Measurements from ENCODE around the gene RAB11FIP4.

Gene RAB11FIP4

DNA sequence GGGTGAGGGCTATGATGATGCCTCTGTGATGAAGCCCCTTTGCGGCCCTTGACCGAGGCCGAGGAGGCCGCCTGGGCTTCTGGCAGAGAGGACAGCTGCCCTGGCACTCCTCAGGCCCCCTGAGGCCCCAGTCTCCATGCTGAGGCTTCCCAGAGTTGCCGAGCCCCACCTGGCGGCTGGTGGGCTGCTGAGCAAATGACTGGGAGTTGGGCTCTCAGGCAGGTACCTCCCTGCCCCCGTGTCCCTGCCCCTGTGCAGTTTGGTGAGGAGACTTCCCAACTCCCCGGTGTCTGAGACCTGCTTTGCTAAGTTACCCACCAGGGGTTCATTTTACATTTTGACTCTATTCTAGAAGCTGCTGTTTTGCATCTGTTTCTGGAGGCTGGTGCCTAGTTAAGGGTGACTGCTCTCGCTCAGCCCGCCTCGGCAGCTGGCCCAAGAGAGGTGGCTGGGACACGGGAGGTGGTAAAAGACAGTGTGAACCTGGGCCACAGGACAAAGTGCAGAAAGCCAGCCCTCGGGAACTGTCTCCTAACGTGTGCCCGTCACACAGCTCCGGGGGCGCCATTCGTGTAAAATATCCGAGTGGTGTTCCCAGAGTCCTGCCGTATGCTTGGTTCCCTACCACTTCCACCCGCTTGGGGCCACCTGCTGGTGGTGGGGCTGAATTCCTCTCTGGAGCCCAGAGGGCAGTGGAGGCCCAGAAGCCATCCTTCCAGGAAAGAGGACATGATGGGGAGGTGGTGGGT is 134.5 kb downstream of the RAB11FIP4 start:
- DNase-seq (ENCODE audit: low read depth): no peak
- peak; percentile 47 for TF ChIP-seq CTCF (IDR thresholded peaks at IDR 0.05; ENCODE audit: low read depth, low read length, missing control alignments)
- no peak overlapping the region for H3K4me3 ChIP-seq (ENCODE audit: low read depth, low read length)

- no peak for TF ChIP-seq CTCF (IDR thresholded peaks at IDR 0.05; ENCODE audit: low read depth, low read length, missing control alignments)
- no peak for DNase-seq (ENCODE audit: low read depth)
These were observed 136.1 kb downstream of the RAB11FIP4 start for GRCh38 chr17:31527606-31528005.

DNA sequence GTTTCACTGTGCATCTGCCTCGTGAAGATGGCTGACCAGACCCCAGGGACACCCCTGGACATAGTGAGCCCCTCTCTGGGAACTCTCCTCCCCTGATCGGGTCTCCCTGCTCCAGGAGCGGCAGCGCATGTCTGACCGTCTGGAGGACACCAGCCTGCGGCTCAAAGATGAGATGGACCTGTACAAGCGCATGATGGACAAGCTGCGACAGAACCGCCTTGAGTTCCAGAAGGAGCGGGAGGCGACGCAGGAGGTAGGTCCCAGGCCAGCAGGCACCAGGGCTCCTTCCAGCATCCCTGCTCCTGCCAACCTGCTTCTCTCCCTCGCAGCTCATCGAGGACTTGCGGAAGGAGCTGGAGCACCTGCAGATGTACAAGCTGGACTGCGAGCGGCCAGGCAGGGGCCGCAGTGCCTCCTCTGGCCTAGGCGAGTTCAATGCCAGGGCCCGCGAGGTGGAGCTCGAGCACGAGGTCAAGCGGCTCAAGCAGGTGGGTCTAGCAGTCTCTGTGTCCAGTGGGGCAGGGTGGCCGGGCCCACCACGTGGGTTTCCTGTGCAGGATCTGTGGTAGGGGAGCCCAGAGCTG is 136.9 kb downstream of the RAB11FIP4 start:
- DNase-seq (ENCODE audit: low read depth): no peak
- TF ChIP-seq CTCF (IDR thresholded peaks at IDR 0.05; ENCODE audit: low read depth, low read length, missing control alignments): no peak
- no peak overlapping the region for H3K4me3 ChIP-seq (ENCODE audit: low read depth, low read length)

More at GRCh38 chr17:31527606-31528005, 136.1 kb downstream of the RAB11FIP4 start:
- H3K4me3 ChIP-seq (ENCODE audit: low read depth, low read length): no peak overlapping the region

- DNase-seq (ENCODE audit: low read depth): no peak
- no peak overlapping the region for H3K4me3 ChIP-seq (ENCODE audit: low read depth, low read length)
- TF ChIP-seq CTCF (IDR thresholded peaks at IDR 0.05; ENCODE audit: low read depth, low read length, missing control alignments): no peak
These were observed 138.4 kb downstream of the RAB11FIP4 start for GRCh38 chr17:31529841-31530251.

- no peak overlapping the region for H3K4me3 ChIP-seq (ENCODE audit: low read depth, low read length)
- TF ChIP-seq CTCF (IDR thresholded peaks at IDR 0.05; ENCODE audit: low read depth, low read length, missing control alignments): no peak
- DNase-seq (ENCODE audit: low read depth): no peak
These were observed 139.0 kb downstream of the RAB11FIP4 start for GRCh38 chr17:31530391-31530985.

- TF ChIP-seq CTCF (IDR thresholded peaks at IDR 0.05; ENCODE audit: low read depth, low read length, missing control alignments): no peak
- no peak for DNase-seq (ENCODE audit: low read depth)
- H3K4me3 ChIP-seq (ENCODE audit: low read depth, low read length): no peak overlapping the region
These were observed 140.0 kb downstream of the RAB11FIP4 start for GRCh38 chr17:31531336-31531980.
